NCI-H510A treated with DMSO at 0.1 percent for 48 hours (cell line): ENCODE measurements around the gene ERC1.
"Not testable (repeated sequence)": the region's sequence is repeated elsewhere in the genome, so short reads cannot be mapped to it uniquely, and the experiment has no call there.

Experiments
- DNase-seq: peaks from one replicate; lab custom pipeline; 2025; lab: John Stamatoyannopoulos, UW

The ERC1 gene

GRCh38 chr12:1319212-1319611 is 328.2 kb downstream of the ERC1 start:
- no peak for DNase-seq

- no peak for DNase-seq
These were observed 329.0 kb downstream of the ERC1 start for GRCh38 chr12:1320021-1320420.

GRCh38 chr12:1322821-1323220 is 331.8 kb downstream of the ERC1 start:
- DNase-seq: no peak

GRCh38 chr12:1324099-1324498 is 333.1 kb downstream of the ERC1 start:
- no peak for DNase-seq

DNA sequence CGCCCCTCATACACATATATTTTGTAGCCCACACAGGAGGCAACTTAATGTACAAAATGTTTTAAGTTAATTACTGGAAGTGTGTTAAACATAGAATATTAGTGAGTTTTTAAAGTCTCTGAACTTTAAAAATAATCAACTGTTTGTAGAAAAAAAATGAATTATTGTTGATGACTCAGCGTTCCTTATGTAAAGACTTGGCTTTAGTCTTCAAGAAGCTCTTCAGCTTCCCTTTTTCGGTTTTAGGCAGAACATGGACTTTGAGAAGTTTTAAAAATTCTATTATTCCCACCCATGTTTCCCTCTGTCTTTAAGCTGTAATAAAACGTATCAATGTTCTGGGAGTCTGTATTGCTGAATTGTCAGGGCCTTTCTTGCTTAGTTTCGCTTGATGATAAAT is 333.9 kb downstream of the ERC1 start:
- DNase-seq: no peak

DNA sequence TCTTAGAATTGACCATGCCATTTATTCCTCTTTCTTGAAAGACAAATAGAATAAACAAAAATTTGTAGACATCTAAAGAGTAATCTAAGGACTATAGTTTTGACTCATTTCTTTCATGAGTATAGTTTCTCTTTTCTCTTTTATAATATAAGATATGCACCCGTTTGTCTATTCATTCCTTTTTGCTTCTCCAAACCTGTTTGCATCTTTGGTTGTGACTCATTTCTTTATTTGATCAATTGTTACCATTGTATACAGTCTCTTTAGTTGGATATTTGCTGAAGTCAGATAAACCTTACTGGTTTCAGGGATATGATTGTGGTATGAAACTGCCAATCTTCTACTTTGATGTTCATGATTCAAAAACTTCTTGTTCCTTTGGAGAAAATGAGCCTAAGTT is 334.6 kb downstream of the ERC1 start:
- DNase-seq: no peak

DNA sequence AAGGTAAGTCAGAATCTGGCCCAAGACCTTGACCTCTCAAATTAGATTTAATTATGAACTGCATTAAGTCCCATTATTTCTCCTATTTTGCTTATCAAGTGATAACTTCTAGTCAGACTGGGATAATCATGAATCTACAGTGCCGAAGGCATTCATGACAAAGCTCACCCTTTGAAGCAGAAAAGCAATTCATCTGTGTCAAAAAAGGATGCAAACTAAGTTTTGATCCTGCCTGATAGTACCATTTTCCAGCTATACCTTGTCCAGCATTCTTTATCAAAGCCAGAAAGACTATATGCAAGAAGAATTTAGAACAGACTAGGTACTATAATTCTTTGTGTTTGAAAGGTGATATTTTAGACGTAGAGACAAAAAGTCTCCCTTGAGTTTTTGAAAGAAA is 335.2 kb downstream of the ERC1 start:
- no peak for DNase-seq

DNA sequence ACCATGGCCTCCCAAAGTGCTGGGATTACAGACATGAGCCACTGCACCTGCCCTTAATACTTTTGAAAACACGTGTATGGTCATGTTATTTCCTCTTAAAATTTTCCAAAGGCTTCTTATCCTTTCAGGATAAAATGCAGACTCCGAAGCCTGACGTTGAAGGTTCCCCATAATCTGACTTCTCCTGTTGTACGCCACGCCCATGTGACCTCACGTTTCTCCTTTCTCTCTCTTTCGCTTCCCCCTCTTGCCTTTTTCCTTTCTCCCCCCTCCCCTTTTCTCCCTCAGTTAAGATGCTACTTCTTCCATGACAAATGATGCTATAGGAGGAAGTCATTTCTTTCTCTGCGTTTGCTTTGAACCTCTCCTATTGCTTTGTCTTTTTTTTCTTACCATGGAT is 337.4 kb downstream of the ERC1 start:
- DNase-seq: no peak

- DNase-seq: no peak
These were observed 338.9 kb downstream of the ERC1 start for GRCh38 chr12:1329784-1330476.

GRCh38 chr12:1330477-1330827 is 339.4 kb downstream of the ERC1 start:
- no peak for DNase-seq

GRCh38 chr12:1332327-1332726 is 341.3 kb downstream of the ERC1 start:
- no peak for DNase-seq

DNA sequence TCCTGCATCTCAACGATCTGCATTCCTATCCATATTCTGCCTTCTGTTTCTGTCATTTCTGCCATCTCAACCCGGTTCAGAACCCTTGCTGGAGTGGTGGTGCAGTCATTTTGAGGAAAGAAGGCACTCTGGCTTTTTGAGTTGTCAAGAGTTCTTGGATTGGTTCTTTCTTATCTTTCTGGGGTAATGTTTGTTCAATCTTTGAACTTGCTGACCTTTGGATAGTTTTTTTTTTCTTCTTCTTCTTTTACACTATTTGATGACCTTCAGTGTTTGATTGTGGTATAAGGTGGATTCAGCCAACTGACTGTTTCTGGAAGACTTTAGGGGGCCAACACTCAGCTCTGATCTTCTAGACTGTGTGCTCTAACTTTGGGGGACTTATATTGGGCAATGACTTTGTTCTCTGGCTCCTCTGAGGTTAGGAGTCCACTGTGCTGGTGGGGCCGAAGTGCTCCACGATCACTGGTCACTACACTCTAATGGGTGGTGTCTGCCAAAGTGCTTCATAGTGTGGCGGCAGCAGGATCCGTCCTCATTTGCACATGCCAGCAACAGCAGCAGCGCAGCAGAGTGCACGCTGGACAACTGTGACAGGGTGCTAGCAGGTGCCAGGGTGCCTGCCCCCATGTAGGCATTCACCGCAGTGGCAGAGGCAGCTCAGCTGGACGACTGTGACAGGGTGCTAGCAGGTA is 347.6 kb downstream of the ERC1 start:
- no peak for DNase-seq

- not testable (repeated sequence) for DNase-seq
These were observed 348.1 kb downstream of the ERC1 start for GRCh38 chr12:1339178-1339541.

DNA sequence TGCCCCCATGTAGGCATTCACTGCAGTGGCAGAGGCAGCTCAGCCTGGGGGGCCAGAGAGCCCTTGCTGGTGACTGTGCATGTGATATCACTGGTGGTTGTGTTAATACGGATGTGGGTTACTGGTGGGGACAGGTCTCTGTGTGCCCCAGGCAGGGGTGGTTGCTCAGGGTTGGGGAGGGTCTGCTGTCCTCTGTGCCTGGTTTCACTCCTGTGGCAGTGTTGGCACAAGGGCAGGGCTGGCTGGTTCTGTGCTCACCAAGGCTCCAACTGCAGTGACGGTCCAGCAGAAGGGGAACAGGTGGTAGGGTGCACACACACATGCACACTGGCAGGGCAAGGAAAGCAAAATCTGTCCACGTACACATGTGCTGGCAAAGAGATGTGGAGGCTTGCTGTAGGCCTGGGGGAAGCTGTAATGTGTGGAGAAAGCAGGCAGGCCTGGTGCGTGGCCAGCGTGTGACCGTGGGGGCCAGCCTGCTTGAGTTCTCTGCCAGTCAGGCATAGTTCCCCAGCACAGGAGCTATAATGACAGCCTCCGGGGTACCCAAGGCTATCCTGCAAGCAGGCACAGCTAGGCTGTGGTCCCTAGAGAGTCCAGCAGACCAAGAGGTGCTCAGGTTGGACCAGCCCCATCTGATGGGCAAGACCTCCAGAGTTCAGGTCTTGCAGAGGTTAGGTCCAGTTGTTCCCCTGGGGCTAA is 348.7 kb downstream of the ERC1 start:
- DNase-seq: no peak

DNA sequence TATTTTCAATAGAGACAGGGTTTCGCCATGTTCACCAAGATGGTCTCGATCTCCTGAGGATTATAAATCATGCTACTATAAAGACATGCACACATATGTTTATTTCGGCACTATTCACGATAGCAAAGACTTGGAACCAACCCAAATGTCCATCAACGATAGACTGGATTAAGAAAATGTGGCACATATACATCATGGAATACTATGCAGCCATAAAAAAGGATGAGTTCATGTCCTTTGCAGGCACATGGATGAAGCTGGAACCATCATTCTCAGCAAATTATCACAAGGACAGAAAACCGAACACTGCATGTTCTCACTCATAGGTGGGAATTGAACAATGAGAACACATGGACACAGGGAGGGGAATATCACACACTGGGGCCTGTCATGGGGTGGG is 350.2 kb downstream of the ERC1 start:
- not testable (repeated sequence) for DNase-seq

DNA sequence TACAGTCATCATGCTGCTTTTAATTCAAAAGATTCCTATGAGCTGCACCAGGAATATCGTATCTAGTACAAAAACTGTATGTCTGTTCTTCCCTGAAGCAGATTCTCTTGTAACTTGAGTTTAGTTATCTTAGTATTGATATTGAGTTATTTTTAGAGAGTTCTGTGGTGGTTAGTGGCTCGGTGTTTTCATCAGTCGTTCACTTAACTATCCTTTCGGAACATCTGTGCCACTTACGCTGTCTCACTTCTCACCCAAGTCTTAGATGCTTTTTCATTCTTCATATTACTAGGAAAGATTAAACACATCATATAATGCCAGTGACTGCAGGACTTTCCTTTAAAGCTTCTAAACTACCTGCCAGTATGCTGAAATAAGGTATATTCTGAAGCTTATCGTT is 352.4 kb downstream of the ERC1 start:
- DNase-seq: no peak

DNA sequence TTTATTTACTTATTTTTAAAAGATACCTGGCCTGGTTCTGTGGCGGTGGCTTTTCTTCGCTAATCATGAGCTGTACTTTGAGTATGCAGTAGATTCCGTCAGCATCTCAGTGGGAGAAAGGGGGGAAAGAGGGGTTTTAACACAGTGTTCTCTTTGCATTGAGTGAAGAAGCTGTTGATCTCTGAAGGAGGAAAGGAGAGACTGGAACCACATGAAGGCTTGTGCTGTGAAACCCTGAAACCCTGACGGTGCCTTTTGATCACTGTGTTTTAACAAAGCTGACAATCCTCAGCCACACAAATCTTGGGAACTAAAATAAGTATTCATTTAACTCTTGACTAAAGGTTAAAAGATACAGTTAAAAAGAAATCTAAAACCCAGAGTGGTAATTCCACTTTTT is 353.2 kb downstream of the ERC1 start:
- DNase-seq: no peak

DNA sequence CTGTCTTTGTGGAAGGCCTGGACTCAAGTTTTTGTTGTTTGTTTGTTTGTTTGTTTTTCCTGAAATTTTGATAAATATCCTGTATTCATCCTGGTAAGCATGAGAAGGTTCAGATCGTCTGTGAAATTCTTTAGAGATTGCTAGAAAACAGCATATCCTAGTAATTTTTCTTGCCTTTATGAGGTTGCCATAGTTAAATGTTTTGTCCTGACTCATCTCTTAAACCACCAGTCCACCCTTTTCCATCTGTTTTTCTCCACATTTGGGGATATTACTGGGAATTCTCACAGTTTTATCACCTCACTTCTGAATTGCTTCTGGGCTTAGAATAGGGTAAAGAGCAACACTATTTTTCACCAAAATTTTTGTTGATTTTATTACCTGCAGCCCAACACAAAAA is 355.1 kb downstream of the ERC1 start:
- no peak for DNase-seq

GRCh38 chr12:1347294-1347693 is 356.3 kb downstream of the ERC1 start:
- no peak for DNase-seq

GRCh38 chr12:1348606-1349005 is 357.6 kb downstream of the ERC1 start:
- no peak for DNase-seq

GRCh38 chr12:1350055-1350933 is 359.3 kb downstream of the ERC1 start:
- no peak for DNase-seq

DNA sequence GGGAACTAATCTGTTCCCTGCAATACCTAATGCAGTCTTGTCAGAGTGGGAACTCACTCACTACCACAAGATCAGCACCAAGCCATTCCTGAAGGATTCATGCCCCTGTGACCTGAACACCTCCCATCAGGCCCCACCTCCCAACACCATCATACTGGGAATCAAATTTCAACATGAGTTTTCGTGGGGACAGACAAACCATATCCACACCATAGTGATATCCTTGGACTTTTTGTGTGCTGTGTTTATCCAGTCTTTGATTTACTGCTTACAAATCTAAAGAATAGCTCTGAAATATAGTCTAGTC is 359.9 kb downstream of the ERC1 start:
- DNase-seq: no peak

DNA sequence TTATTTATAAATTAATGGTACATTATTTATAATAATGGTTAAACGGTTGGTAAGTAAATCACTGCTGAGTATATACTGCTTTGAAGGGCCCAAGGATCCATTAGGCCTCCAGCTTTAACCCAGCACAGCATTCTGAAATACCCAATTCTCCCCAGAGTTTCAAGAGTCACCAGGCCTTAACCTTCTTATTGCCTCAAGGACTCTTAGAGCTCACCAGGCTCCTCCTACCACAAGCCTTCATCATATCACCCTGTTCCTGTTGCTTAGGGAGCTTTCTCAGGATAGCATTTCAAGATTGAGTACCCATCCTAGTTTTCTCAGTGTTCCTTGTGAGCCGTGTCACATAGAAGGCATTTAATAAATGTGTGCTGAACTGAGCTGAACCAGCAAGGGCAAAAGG is 360.9 kb downstream of the ERC1 start:
- no peak for DNase-seq
